Kidney epithelial cell (primary cell): ENCODE results near the gene MT1E. TPM values are rescaled to one million over a fixed set of nuclear protein-coding genes. Genes with fewer than 3 reads are reported as not detected.
"Not testable (repeated sequence)": the region's sequence is repeated elsewhere in the genome, so short reads cannot be mapped to it uniquely, and the experiment has no call there.

Experiments used
- DNase-seq: peaks from one replicate; pipeline ENCODE4 v3.0.0-alpha.2; 2010; ENCODE audit warnings: low read depth
- H3K27me3 ChIP-seq: 2 replicates; pipeline ENCODE4 v1.6.0; 2011; ENCODE audit warnings: low read length; ENCODE audit not compliant: control insufficient read depth, insufficient read depth
- H3K36me3 ChIP-seq: 2 replicates; pipeline ENCODE4 v1.5.1; 2011; ENCODE audit warnings: low read length; ENCODE audit not compliant: control insufficient read depth, insufficient read depth
- H3K4me3 ChIP-seq: 2 replicates; pipeline ENCODE4 v1.5.1; 2011; ENCODE audit warnings: low read depth, mild to moderate bottlenecking, control low read depth, low read length
- total RNA-seq: library from RNA; depleted of rRNA; stranded (reverse); fragments of >200 nt; gene quantifications from 2 replicates; pipeline ENCODE4 v1.2.3, GENCODE V29; 2015
- TF ChIP-seq, protein P1 (sequence below): IDR thresholded peaks from 2 replicates; pipeline ENCODE4 v1.5.1; 2011; ENCODE audit warnings: mild to moderate bottlenecking, moderate library complexity, low read length, control low read depth, inconsistent platforms; ENCODE audit not compliant: insufficient read depth, poor library complexity, severe bottlenecking

MT1E gene
- total RNA-seq: 75.8 and 110 TPM in 2 replicates

DNA sequence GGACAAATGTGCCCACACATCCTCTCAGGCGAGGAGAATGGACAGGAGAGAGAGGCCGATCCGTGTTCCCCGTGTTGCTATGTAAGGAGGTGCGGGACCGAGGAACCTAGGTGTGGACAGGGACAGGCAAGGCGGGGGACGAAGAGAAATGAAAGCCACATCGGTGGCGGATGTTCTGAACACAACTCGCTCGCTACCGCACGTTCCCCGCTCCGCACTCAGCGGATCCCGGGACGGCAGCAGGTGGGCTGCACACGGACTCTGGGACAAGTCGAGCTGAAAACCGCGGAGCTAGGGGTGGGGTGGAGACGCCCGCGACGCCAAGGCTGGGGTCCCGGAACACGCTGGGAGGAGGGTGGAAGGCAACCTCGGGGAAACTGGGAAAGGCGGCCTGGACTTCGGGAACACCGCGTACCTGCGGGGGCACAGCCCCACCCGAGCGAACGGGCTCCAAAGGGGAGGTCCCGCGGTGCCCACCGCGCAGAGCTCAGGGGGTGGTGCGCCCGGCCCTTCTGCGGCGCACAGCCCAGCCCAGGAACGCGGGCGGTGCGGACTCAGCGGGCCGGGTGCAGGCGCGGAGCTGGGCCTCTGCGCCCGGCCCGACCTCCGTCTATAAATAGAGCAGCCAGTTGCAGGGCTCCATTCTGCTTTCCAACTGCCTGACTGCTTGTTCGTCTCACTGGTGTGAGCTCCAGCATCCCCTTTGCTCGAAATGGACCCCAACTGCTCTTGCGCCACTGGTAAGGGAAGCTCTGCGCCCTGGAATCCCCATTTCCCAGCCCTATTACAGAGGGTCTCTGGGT lies at the start of gene MT1E:
Gene MT1E, plus strand, starts transcription at position 642 of the 803 bp plus-strand sequence. Its CDS starts 71 bp downstream, at position 713.
- Histone ChIP-seq H3K27me3 (no peaks in the 10 kb centered on the region), H3K36me3 (no peaks in the 10 kb centered on the region), H3K4me3 (peak within 1 kb of the TSS; percentile 60)
- TF ChIP-seq, protein P1, sequence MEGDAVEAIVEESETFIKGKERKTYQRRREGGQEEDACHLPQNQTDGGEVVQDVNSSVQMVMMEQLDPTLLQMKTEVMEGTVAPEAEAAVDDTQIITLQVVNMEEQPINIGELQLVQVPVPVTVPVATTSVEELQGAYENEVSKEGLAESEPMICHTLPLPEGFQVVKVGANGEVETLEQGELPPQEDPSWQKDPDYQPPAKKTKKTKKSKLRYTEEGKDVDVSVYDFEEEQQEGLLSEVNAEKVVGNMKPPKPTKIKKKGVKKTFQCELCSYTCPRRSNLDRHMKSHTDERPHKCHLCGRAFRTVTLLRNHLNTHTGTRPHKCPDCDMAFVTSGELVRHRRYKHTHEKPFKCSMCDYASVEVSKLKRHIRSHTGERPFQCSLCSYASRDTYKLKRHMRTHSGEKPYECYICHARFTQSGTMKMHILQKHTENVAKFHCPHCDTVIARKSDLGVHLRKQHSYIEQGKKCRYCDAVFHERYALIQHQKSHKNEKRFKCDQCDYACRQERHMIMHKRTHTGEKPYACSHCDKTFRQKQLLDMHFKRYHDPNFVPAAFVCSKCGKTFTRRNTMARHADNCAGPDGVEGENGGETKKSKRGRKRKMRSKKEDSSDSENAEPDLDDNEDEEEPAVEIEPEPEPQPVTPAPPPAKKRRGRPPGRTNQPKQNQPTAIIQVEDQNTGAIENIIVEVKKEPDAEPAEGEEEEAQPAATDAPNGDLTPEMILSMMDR: no peak
- DNase-seq: no peak

DNA sequence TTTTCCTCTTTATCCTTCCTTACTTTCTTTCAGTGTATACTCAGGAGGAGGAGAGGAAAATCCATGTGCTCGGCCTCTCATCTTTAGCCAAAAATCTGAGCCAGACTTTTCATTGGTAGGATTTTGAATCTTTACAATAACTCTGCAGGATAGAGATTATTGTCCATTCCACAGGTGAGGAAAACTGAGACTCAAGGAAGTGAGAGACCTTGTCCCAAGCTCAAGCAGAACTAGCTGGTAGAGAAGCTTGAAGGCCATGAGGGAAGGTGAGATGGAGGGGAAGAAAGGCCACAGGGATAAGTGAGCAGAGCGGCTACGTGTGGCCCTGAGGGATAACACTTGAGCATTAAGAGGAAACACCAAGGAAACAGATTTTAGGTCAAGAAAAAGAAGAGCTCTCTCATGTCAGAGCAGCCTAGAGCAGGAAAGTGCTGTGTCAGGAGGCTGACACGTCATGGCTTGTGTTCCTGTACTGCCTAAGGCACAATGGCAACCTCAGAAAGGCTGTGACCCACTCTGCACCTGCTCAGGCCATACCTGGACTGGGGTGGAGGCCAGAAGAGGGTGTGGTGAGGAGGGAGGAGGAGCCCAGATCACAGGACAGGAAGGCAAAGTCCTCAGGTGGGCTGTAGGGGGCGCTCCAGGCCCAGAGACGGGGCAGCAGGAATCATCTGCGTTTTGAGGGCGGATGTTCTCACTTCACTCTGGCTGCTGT lies 48.8 kb upstream of the MT1E start:
- Histone ChIP-seq H3K4me3 (no peak overlapping the region), H3K27me3 (no peaks in the 10 kb centered on the region), H3K36me3 (no peaks in the 10 kb centered on the region)
- DNase-seq: no peak
- TF ChIP-seq, protein P1: peak; percentile 72

DNA sequence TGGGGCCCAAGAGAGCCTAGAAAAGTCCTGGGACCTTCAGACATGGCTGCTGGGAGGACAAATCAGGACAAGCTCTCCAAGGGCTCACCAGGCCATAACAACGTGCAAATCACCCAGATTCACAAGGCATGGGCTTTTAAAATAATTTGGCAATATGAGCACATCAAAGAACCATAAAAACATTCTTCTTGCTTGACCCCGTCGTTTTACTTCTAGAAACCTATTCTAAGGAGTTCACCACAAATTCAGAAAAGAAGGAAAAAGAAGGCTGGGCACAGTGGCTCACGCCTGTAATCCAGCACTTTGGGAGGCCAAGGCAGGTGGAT lies 48.3 kb upstream of the MT1E start:
- H3K4me3 ChIP-seq: no peak overlapping the region
- TF ChIP-seq, protein P1: no peak
- H3K36me3 ChIP-seq: no peaks in the 10 kb centered on the region
- DNase-seq: no peak
- no peaks in the 10 kb centered on the region for H3K27me3 ChIP-seq

DNA sequence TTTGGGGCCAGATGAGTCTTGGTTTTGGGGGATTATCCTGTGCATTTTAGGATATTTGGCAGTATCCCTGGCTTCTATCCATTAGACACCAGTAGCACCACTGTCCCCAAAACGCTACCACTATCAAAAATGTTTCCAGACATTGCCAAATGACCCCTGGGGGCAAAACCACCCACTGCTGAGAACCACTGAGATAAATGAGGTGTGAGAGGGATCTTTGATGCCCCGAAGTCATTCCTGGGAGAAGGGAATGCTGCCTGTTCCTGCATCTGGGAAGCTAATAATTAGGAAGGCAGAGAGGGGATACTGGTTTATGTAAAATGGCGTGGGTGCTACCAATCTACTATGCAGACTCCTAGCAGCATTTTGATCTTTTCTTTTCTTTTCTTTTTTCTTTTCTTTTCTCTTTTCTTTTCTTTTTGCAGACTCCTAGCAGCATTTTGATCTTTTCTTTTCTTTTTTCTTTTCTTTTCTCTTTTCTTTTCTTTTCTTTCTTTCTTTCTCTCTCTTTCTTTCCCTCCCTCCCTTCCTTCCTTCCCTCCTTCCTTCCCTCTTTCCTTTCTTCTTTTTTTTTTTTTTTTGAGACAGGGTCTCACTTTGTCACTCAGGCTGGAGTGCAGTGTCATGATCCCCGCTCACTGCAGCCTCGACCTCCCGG lies 45.1 kb upstream of the MT1E start:
- TF ChIP-seq, protein P1: no peak
- H3K27me3 ChIP-seq: no peaks in the 10 kb centered on the region
- no peak for DNase-seq
- no peaks in the 10 kb centered on the region for H3K36me3 ChIP-seq
- H3K4me3 ChIP-seq: no peak overlapping the region

DNA sequence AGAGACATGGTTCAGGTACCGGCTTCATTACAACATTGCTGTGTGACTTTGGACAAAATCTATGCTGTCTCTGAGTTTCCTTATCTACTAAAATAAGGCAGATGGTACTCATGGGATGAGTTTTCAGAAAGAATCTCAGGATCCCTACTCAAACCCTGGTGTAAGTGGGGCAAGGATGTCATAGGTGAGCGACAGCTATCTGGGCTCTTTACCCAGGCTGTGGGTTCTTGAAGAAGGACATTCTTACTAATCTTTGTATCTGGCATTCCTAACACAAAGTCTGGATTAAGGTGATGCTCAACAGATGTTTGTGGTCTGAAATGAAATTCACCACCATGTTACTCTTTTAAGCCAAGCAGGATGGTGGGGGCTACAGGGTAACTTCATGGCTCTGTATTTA lies 42.7 kb upstream of the MT1E start:
- not testable (repeated sequence) for H3K36me3 ChIP-seq, DNase-seq, H3K4me3 ChIP-seq, H3K27me3 ChIP-seq

DNA sequence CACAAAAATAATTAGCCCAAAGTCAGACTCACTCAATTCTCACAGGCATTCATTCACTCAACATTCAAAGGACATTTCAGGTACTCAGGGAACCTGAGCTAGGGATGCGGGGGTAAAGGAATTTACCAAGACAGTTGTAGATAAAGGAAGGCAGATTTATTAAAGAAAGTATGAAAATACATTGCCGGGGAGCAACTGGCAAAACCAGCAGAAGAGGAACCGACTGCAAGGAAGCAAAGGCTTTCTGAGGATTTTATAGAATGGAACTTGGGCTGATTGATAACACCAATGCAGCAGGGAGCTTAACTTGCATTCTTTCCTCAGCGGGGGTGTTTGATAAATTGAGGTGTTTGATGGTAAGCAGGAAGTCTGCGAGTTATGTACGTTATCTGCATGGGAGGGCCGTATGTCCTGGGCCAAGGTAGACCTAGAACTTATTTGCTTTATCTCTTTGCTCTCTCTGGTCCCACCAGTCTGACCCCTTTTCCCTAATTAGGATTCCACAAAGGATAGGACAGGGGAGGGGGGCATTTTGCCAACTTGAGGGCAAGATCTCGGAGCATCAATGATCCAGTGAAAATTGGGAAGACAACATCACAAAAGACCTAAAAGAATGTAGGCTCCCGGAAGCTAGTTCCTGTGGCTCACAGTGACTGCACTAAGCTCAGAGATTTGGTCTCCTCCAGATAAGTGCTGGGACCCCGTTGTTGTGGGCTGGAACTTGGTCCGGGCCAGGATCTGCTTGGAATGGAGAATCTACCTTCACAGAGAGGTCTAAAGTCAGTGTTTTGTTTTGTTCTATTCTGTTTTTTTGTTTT lies 42.0 kb upstream of the MT1E start:
- no peaks in the 10 kb centered on the region for H3K27me3 ChIP-seq
- TF ChIP-seq, protein P1: no peak
- no peak overlapping the region for H3K4me3 ChIP-seq
- no peak for DNase-seq
- H3K36me3 ChIP-seq: no peaks in the 10 kb centered on the region
